Right atrium auricular region (tissue), 2 donors: ENCODE measurements around the gene ITIH5. TPM values are rescaled to one million over a fixed set of nuclear protein-coding genes. Genes with fewer than 3 reads are reported as not detected.
"Not testable (repeated sequence)": the region's sequence is repeated elsewhere in the genome, so short reads cannot be mapped to it uniquely, and the experiment has no call there.

ENCODE experiments used
- DNase-seq: peaks from one replicate; pipeline ENCODE4 v3.0.0-alpha.2; 2019; ENCODE audit warnings: low spot score
- H3K27ac ChIP-seq, 2 donors: fragments of 200-600 bp; sonication (generic); 1 replicate in 1 of 2; 2 replicates in 1 of 2; pipeline ENCODE4 v1.5.1; 2016 to 2019
- H3K27me3 ChIP-seq, 2 donors: fragments of 200-600 bp; sonication (generic); one replicate each; pipeline versions ENCODE4 v1.5.1 to v1.6.0; 2017 to 2019
- H3K36me3 ChIP-seq: fragments of 200-600 bp; sonication (generic); one replicate; pipeline ENCODE4 v1.5.1; 2016
- H3K4me1 ChIP-seq, 2 donors: fragments of 200-600 bp; sonication (generic); one replicate each; pipeline versions ENCODE4 v1.5.1 to v1.6.0; 2017 to 2019
- H3K4me3 ChIP-seq, 2 donors: fragments of 200-600 bp; sonication (generic); 1 replicate in 1 of 2; 2 replicates in 1 of 2; pipeline ENCODE4 v1.5.1; 2017 to 2019; ENCODE audit warnings: mild to moderate bottlenecking in 1 of 2, moderate library complexity in 1 of 2
- H3K9me3 ChIP-seq, 2 donors: fragments of 200-600 bp; sonication (generic); one replicate each; pipeline ENCODE4 v1.5.1; 2019
- total RNA-seq, 2 donors: library from RNA; depleted of rRNA; stranded (reverse); fragments of >200 nt; gene quantifications; one replicate each; pipeline ENCODE4 v1.1.0, GENCODE V29; 2016
- TF ChIP-seq, protein P1 (sequence below), 2 donors: fragments of 200-600 bp; sonication (generic); IDR thresholded peaks; one replicate each; pipeline ENCODE4 v1.5.1; 2019; ENCODE audit warnings: antibody characterized with exemption in 2 of 2

ITIH5 gene
- total RNA-seq, 2 donors from 2014 or later = 3.1 to 7.3 TPM

DNA sequence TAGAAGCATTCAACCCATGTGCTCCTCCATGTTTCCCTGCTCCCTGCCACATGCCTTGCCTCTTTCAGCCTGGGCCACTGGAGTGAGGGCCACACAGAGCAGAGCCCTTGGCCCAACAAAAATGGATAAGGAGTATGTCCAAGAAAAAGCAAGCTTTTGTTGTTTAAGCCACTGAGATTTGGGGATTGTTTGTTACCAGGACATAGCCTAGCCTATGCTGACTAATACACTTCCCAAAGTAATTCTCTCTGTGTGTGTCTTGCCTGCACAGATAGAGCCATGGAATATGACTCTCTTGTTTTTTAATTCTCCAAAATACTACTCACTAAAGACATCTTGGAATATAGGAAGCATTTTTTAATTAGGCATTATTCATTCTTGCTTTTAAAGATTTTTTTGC, 22.8 kb upstream of the ITIH5 start:
- no peak for DNase-seq
- Histone ChIP-seq H3K4me1 (no peaks in the 10 kb centered on the region), H3K27ac (no peak overlapping the region), H3K4me3 (no peak overlapping the region), H3K9me3 (peaks cover 0 to 5% of the 10 kb centered on the region in 2 donors), H3K27me3 (no peaks in the 10 kb centered on the region), H3K36me3 (no peaks in the 10 kb centered on the region)
- TF ChIP-seq, protein P1, sequence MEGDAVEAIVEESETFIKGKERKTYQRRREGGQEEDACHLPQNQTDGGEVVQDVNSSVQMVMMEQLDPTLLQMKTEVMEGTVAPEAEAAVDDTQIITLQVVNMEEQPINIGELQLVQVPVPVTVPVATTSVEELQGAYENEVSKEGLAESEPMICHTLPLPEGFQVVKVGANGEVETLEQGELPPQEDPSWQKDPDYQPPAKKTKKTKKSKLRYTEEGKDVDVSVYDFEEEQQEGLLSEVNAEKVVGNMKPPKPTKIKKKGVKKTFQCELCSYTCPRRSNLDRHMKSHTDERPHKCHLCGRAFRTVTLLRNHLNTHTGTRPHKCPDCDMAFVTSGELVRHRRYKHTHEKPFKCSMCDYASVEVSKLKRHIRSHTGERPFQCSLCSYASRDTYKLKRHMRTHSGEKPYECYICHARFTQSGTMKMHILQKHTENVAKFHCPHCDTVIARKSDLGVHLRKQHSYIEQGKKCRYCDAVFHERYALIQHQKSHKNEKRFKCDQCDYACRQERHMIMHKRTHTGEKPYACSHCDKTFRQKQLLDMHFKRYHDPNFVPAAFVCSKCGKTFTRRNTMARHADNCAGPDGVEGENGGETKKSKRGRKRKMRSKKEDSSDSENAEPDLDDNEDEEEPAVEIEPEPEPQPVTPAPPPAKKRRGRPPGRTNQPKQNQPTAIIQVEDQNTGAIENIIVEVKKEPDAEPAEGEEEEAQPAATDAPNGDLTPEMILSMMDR (IDR thresholded peaks at IDR 0.05) = no peak

DNA sequence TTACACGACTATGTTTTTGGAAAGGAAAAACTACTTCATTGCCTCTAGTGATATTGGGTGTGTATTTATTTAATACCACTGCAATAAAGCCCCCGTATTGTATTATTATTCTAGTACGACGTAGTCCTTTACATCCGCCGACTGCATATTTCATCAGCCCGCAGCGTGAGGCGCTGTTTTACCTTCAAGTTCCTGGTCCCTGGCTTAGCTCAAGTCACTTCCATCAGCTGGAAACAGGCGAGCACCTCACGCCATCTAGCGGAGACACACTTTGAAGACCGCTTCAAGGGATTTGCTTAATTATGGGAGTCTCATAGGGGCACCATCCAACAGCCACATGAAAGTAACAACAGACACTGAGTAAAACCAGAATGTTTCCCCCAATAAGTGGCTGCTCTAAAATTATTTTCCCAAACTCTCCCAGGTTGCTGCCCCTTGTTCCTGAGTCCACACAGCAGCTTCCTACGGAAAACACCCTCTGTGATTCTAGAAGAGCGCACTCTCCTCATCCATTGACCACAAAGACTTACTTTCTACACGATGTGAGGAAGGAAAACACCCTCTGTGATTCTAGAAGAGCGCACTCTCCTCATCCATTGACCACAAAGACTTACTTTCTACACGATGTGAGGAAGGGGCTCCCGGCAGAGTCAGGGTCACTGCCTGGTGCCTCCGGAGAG, 20.6 kb upstream of the ITIH5 start:
- no peaks in the 10 kb centered on the region for H3K27me3 ChIP-seq
- H3K4me1 ChIP-seq = no peaks in the 10 kb centered on the region
- DNase-seq = peak; percentile 88
- no peak overlapping the region for H3K27ac ChIP-seq
- H3K4me3 ChIP-seq = no peak overlapping the region
- H3K9me3 ChIP-seq = peaks cover 0 to 5% of the 10 kb centered on the region in 2 donors
- no peaks in the 10 kb centered on the region for H3K36me3 ChIP-seq
- TF ChIP-seq, protein P1 (IDR thresholded peaks at IDR 0.05) = peak; percentile 91 to 93

DNA sequence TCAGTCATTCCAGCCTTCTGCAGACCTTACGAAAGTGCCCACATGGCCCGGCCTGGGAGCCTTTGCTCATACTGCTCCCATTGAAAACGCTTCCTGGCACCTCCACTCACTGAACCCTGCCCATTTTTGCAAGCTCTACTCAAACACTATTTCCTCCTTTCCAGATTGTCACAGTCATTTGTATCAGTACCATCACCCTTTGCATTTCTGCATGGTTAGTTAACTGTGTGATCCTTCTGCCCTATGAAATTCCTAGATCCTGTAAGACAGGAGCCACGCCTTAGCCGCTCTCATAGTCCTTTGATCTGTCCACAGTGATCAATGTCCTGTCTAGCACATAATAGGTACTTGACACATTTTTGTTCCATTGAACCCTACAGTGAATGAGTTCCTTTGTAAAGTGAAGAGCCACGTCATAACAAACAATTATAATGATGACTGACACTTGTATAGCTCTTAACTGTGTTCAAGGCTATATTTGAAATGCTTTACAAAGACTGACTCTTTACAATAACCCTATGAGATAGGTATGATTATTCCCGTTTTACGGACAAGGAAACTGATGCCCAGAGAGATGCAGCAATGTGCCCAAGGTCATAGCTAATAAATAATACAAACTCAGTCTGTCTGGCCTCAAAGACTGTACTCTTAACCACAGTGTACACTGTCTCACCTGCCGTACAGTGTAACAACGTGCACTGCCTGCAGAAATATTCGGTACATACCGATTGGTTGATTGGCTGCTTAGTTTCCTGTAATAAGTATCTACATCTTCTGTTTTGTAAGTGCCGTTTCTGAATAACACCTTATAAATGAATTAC, 19.8 kb upstream of the ITIH5 start:
- TF ChIP-seq, protein P1 (IDR thresholded peaks at IDR 0.05) = no peak
- no peak for DNase-seq
- Histone ChIP-seq H3K27ac (no peak overlapping the region), H3K4me3 (no peak overlapping the region), H3K27me3 (no peaks in the 10 kb centered on the region), H3K9me3 (peaks cover 0 to 5% of the 10 kb centered on the region in 2 donors), H3K4me1 (no peaks in the 10 kb centered on the region), H3K36me3 (no peaks in the 10 kb centered on the region)

DNA sequence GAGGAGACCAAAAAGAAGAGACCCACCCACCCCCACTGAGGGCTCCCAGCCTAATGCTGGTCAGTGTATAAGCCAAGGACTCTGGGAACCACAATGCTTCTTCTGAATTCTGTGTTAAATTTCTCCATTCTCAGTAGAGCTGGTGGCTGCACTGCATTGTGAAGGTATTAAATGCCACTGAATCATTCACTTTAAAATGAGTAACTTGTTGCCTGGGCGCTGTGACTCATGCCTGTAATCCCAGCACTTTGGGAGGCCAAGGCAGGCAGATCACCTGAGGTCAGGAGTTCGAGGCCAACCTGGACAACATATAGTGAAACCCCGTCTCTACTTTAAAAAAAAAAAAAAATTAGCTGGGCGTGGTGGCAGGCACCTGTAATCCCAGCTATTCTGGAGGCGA, 13.3 kb upstream of the ITIH5 start:
- not testable (repeated sequence) for H3K27me3 ChIP-seq, H3K36me3 ChIP-seq, H3K4me3 ChIP-seq, H3K4me1 ChIP-seq, DNase-seq, H3K9me3 ChIP-seq, H3K27ac ChIP-seq

DNA sequence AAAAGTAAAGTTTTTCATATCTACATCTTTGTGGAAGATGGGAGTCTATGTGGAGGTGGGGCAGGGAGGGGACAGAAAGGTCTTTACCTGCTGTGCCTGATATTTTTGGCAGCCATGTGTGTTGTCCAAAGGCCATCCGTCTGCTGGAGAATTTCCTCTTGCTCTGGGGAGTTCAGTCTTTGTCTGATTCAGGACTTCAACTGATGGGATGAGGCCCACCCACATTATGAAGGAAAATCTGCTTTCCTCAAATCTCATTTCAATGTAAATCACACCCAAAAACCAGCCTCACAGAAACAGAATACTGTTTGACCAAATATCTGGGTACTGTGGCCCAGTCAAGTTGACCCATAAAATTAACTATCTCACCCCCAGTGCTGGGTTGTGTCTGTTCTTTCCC, 12.5 kb upstream of the ITIH5 start:
- Histone ChIP-seq H3K4me1 (no peaks in the 10 kb centered on the region), H3K36me3 (no peaks in the 10 kb centered on the region), H3K27ac (no peak overlapping the region), H3K4me3 (no peak overlapping the region), H3K9me3 (no peaks in the 10 kb centered on the region), H3K27me3 (no peaks in the 10 kb centered on the region)
- DNase-seq = no peak
- TF ChIP-seq, protein P1 (IDR thresholded peaks at IDR 0.05) = no peak

DNA sequence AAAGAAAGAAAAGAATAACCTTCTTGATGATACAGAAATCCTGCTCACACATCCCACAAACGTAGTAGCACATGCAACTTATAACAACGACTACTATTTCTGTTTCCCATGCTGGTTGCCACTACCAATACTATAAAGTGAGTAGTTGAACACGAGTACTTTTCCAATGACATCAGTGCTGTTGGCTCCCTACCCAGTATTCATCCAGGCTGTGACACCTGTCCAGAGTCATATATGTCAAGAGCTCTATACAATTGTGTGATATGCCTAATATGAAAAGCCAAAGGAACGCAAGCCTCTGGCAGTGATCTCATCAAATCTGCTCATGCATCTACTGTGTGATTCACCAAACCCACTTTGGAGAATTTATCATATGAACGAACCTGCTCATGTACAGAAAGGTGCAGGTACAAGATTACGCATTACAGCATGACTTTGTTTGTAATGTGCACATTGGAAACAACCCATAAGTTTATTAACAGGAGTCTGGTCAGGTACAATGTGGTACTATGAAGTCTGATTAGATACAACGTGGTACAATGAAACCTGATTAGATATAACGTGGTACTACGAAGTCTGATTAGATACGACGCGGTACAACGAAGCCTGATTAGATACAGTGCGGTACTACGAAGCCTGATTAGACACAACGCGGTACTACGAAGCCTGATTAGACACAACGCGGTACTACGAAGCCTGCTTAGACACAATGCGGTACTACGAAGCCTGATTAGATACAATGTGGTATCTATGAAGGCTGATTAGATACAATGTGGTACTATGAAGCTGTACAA, 5.8 kb upstream of the ITIH5 start:
- no peak overlapping the region for H3K27ac ChIP-seq
- H3K4me3 ChIP-seq = no peak overlapping the region
- no peaks in the 10 kb centered on the region for H3K36me3 ChIP-seq
- H3K27me3 ChIP-seq = no peaks in the 10 kb centered on the region
- no peaks in the 10 kb centered on the region for H3K9me3 ChIP-seq
- TF ChIP-seq, protein P1 (IDR thresholded peaks at IDR 0.05) = no peak
- DNase-seq = no peak
- no peaks in the 10 kb centered on the region for H3K4me1 ChIP-seq
